Activated T-cell treated with anti-CD3 and anti-CD28 coated beads, Interleukin-2, amount 50 U/mL, for 48 hours (primary cell): ENCODE data around the gene HOMER2.
"Not testable (repeated sequence)": the region's sequence is repeated elsewhere in the genome, so short reads cannot be mapped to it uniquely, and the experiment has no call there.

Experiments
- DNase-seq, 2 experiments: peaks; one replicate each; pipeline ENCODE4 v3.0.0-alpha.2; 2020

HOMER2 gene

GRCh38 chr15:82892573-82892972, 59.9 kb downstream of the HOMER2 start:
- no peak for DNase-seq

GRCh38 chr15:82890995-82891390, 61.5 kb downstream of the HOMER2 start:
- no peak for DNase-seq

- no peak for DNase-seq
Observed at GRCh38 chr15:82890338-82890994, 62.1 kb downstream of the HOMER2 start.

GRCh38 chr15:82882273-82882928, 70.1 kb downstream of the HOMER2 start:
- no peak for DNase-seq

GRCh38 chr15:82881747-82882146, 70.8 kb downstream of the HOMER2 start:
- no peak for DNase-seq

GRCh38 chr15:82880704-82881103, 71.8 kb downstream of the HOMER2 start:
- no peak for DNase-seq

- DNase-seq, result no peak
Observed at GRCh38 chr15:82878325-82878724, 74.2 kb downstream of the HOMER2 start.

- no peak for DNase-seq
Observed at GRCh38 chr15:82877825-82878224, 74.7 kb downstream of the HOMER2 start.

- DNase-seq, result no peak
Observed at GRCh38 chr15:82875411-82876003, 77.0 kb downstream of the HOMER2 start.

GRCh38 chr15:82874961-82875360, 77.6 kb downstream of the HOMER2 start:
- DNase-seq, result no peak

- DNase-seq, result no peak
Observed at GRCh38 chr15:82874267-82874666, 78.3 kb downstream of the HOMER2 start.

- no peak for DNase-seq
Observed at GRCh38 chr15:82873000-82873680, 79.4 kb downstream of the HOMER2 start.

GRCh38 chr15:82871832-82872484, 80.6 kb downstream of the HOMER2 start:
- no peak for DNase-seq

GRCh38 chr15:82871358-82871757, 81.2 kb downstream of the HOMER2 start:
- DNase-seq, result no peak

- DNase-seq, result no peak
Observed at GRCh38 chr15:82870727-82871320, 81.7 kb downstream of the HOMER2 start.

- DNase-seq, result not testable (repeated sequence)
Observed at GRCh38 chr15:82865981-82866380, 86.5 kb downstream of the HOMER2 start.

GRCh38 chr15:82865581-82865980, 86.9 kb downstream of the HOMER2 start:
- DNase-seq, result not testable (repeated sequence)

GRCh38 chr15:82864967-82865366, 87.6 kb downstream of the HOMER2 start:
- DNase-seq, result no peak

- no peak for DNase-seq
Observed at GRCh38 chr15:82862886-82863285, 89.6 kb downstream of the HOMER2 start.

- no peak for DNase-seq
Observed at GRCh38 chr15:82858932-82859331, 93.6 kb downstream of the HOMER2 start.

- no peak for DNase-seq
Observed at GRCh38 chr15:82856397-82857170, 95.9 kb downstream of the HOMER2 start.
